PFSK-1 (cell line): Measurements from ENCODE around the gene NECTIN1.

Source experiments
- FOXP2 ChIP-seq: optimal IDR thresholded peaks from 2 replicates; pipeline ENCODE3; 2011; ENCODE audit warnings: borderline replicate concordance, control low read depth, inconsistent platforms; ENCODE audit not compliant: insufficient read depth; ENCODE audit errors: extremely low read length, extremely low read depth
- POLR2AphosphoS5 ChIP-seq: IDR thresholded peaks from 2 replicates; pipeline ENCODE4 v1.6.1; 2012; ENCODE audit warnings: low read depth, mild to moderate bottlenecking, control low read depth, low read length, moderate library complexity
- REST ChIP-seq, 2 experiments: IDR thresholded peaks; 2 replicates each; pipeline versions ENCODE4 v1.6.1 to v1.8.0; 2011 to 2012; ENCODE audit warnings: low read depth in 2 of 2, low read length in 2 of 2, control low read depth in 1 of 2, inconsistent platforms in 1 of 2, mild to moderate bottlenecking in 1 of 2, moderate library complexity in 1 of 2; ENCODE audit not compliant: insufficient read depth in 1 of 2
- SIN3A ChIP-seq: IDR thresholded peaks from 2 replicates; pipeline ENCODE4 v1.6.1; 2012; ENCODE audit warnings: mild to moderate bottlenecking, low read length, moderate library complexity, borderline replicate concordance; ENCODE audit not compliant: insufficient read depth
- TAF1 ChIP-seq: IDR thresholded peaks from 2 replicates; pipeline ENCODE4 v1.6.1; 2012; ENCODE audit warnings: low read length, control low read depth, borderline replicate concordance; ENCODE audit not compliant: insufficient read depth

DNA sequence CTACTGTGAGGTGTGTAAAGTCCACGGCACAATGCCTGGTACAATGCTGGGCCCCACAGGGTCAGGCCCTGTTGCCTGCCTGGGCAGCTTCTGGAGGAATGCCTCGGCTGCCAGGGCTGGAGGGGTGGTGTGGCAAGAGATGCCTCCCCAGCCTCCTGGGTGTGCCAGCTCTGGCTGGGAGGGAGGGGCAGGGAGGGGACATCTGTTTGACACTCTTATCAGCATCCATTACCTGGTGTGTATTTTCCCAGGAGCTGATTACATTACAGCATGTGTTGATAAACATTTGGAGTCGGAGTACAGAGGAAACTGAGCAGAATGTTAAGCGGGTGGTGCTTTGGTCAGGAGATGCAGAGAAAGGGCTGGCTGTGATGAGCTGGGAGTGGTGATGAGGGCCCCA lies 11.0 kb upstream of the NECTIN1 start:
- TF ChIP-seq TAF1 (no peak), POLR2AphosphoS5 (no peak), REST (IDR thresholded peaks at IDR 0.05; ENCODE audit: insufficient read depth in 1 of 2, low read depth in 2 of 2, low read length in 2 of 2) (no peak), SIN3A (no peak), FOXP2 (no peak)
